HUES48 (cell line): Measurements from ENCODE around the gene ANGPTL2.

Source experiments
- H3K27ac ChIP-seq: one replicate; pipeline ENCODE4 v1.7.0; 2013; ENCODE audit warnings: low read depth, low read length, inconsistent platforms
- H3K27me3 ChIP-seq: 2 replicates; pipeline ENCODE4 v1.6.1; 2013; ENCODE audit warnings: mild to moderate bottlenecking, low read length; ENCODE audit not compliant: control insufficient read depth, insufficient read depth
- H3K36me3 ChIP-seq: 2 replicates; pipeline ENCODE4 v1.6.1; 2013; ENCODE audit warnings: low read length; ENCODE audit not compliant: control insufficient read depth, insufficient read depth
- H3K4me1 ChIP-seq: 2 replicates; pipeline ENCODE4 v1.6.1; 2013; ENCODE audit warnings: mild to moderate bottlenecking, low read length; ENCODE audit not compliant: control insufficient read depth, insufficient read depth
- H3K4me3 ChIP-seq: 2 replicates; pipeline ENCODE4 v1.5.1; 2013; ENCODE audit warnings: mild to moderate bottlenecking, low read depth, low read length
- H3K9ac ChIP-seq: 2 replicates; pipeline ENCODE4 v1.6.1; 2013; ENCODE audit warnings: mild to moderate bottlenecking, low read depth, low read length, moderate library complexity
- H3K9me3 ChIP-seq: 2 replicates; pipeline ENCODE4 v1.6.1; 2013; ENCODE audit warnings: low read length; ENCODE audit not compliant: control insufficient read depth, insufficient read depth

The ANGPTL2 gene

GRCh38 chr9:127124111-127124531 is 1.7 kb upstream of the ANGPTL2 start:
- Histone ChIP-seq H3K27ac (no peak overlapping the region), H3K4me1 (peaks cover 22% of the 10 kb centered on the region), H3K36me3 (0 out of 2 replicates have a peak, but pooled peaks cover 2% of the 10 kb centered on the region), H3K9me3 (no peaks in the 10 kb centered on the region), H3K27me3 (no peaks in the 10 kb centered on the region), H3K9ac (no peak overlapping the region), H3K4me3 (no peak overlapping the region)

- Histone ChIP-seq H3K27me3 (no peaks in the 10 kb centered on the region), H3K4me3 (peak overlapping the region; percentile 62; the same call in 1 of the 2 replicates), H3K9ac (peak overlapping the region; percentile 9; the same call in 1 of the 2 replicates), H3K9me3 (no peaks in the 10 kb centered on the region), H3K36me3 (0 out of 2 replicates have a peak, but pooled peaks cover 2% of the 10 kb centered on the region), H3K27ac (peak overlapping the region; percentile 62), H3K4me1 (peaks cover 27% of the 10 kb centered on the region)
Observed at GRCh38 chr9:127123064-127123890, 842 bp upstream of the ANGPTL2 start.

- H3K4me3 ChIP-seq: peak overlapping the region; percentile 62
- H3K9ac ChIP-seq: peak overlapping the region; percentile 52
- no peaks in the 10 kb centered on the region for H3K27me3 ChIP-seq
- no peaks in the 10 kb centered on the region for H3K9me3 ChIP-seq
- H3K27ac ChIP-seq: peak overlapping the region; percentile 62
- peaks cover 31% of the 10 kb centered on the region for H3K4me1 ChIP-seq
- H3K36me3 ChIP-seq: 0 out of 2 replicates have a peak, but pooled peaks cover 2% of the 10 kb centered on the region
Observed at GRCh38 chr9:127121628-127122175, 733 bp downstream of the ANGPTL2 start.

GRCh38 chr9:127119320-127119709 is 3.1 kb downstream of the ANGPTL2 start:
- Histone ChIP-seq H3K4me3 (no peak overlapping the region), H3K27ac (no peak overlapping the region), H3K9ac (no peak overlapping the region), H3K27me3 (no peaks in the 10 kb centered on the region), H3K9me3 (no peaks in the 10 kb centered on the region), H3K4me1 (peaks cover 31% of the 10 kb centered on the region), H3K36me3 (0 out of 2 replicates have a peak, but pooled peaks cover 2% of the 10 kb centered on the region)

- Histone ChIP-seq H3K4me1 (peaks cover 29% of the 10 kb centered on the region), H3K9ac (no peak overlapping the region), H3K27ac (no peak overlapping the region), H3K9me3 (no peaks in the 10 kb centered on the region), H3K27me3 (no peaks in the 10 kb centered on the region), H3K4me3 (no peak overlapping the region), H3K36me3 (0 out of 2 replicates have a peak, but pooled peaks cover 2% of the 10 kb centered on the region)
Observed at GRCh38 chr9:127118597-127119319, 3.7 kb downstream of the ANGPTL2 start.

GRCh38 chr9:127117801-127118200 is 4.6 kb downstream of the ANGPTL2 start:
- Histone ChIP-seq H3K9ac (no peak overlapping the region), H3K4me1 (peaks cover 26% of the 10 kb centered on the region), H3K27me3 (no peaks in the 10 kb centered on the region), H3K4me3 (no peak overlapping the region), H3K27ac (no peak overlapping the region), H3K36me3 (0 out of 2 replicates have a peak, but pooled peaks cover 2% of the 10 kb centered on the region), H3K9me3 (no peaks in the 10 kb centered on the region)

- Histone ChIP-seq H3K27me3 (no peaks in the 10 kb centered on the region), H3K27ac (no peak overlapping the region), H3K4me1 (peaks cover 30% of the 10 kb centered on the region), H3K9ac (no peak overlapping the region), H3K4me3 (no peak overlapping the region), H3K36me3 (0 out of 2 replicates have a peak, but pooled peaks cover 2% of the 10 kb centered on the region), H3K9me3 (no peaks in the 10 kb centered on the region)
Observed at GRCh38 chr9:127116957-127117356, 5.5 kb downstream of the ANGPTL2 start.

- H3K27ac ChIP-seq: no peak overlapping the region
- H3K36me3 ChIP-seq: 0 out of 2 replicates have a peak, but pooled peaks cover 2% of the 10 kb centered on the region
- no peaks in the 10 kb centered on the region for H3K9me3 ChIP-seq
- no peak overlapping the region for H3K4me3 ChIP-seq
- peaks cover 30% of the 10 kb centered on the region for H3K4me1 ChIP-seq
- no peak overlapping the region for H3K9ac ChIP-seq
- H3K27me3 ChIP-seq: no peaks in the 10 kb centered on the region
Observed at GRCh38 chr9:127116088-127116726, 6.2 kb downstream of the ANGPTL2 start.

GRCh38 chr9:127114606-127115005 is 7.8 kb downstream of the ANGPTL2 start:
- no peaks in the 10 kb centered on the region for H3K9me3 ChIP-seq
- 0 out of 2 replicates have a peak, but pooled peaks cover 2% of the 10 kb centered on the region for H3K36me3 ChIP-seq

GRCh38 chr9:127113191-127113972 is 9.1 kb downstream of the ANGPTL2 start:
- Histone ChIP-seq H3K36me3 (no peaks in the 10 kb centered on the region), H3K27me3 (no peaks in the 10 kb centered on the region), H3K27ac (no peak overlapping the region), H3K4me3 (no peak overlapping the region), H3K9ac (no peak overlapping the region), H3K9me3 (no peaks in the 10 kb centered on the region), H3K4me1 (peaks cover 30% of the 10 kb centered on the region)

More at GRCh38 chr9:127114606-127115005, 7.8 kb downstream of the ANGPTL2 start:
- no peaks in the 10 kb centered on the region for H3K27me3 ChIP-seq
- no peak overlapping the region for H3K27ac ChIP-seq
- H3K4me1 ChIP-seq: peaks cover 34% of the 10 kb centered on the region
- H3K9ac ChIP-seq: no peak overlapping the region
- no peak overlapping the region for H3K4me3 ChIP-seq
